HFFc6 (cell line): ENCODE results near the gene PTPN18. TPM values are rescaled to one million over a fixed set of nuclear protein-coding genes. Genes with fewer than 3 reads are reported as not detected.

Experiments used
- DNase-seq: peaks from one replicate; pipeline ENCODE4 v3.0.0-alpha.2; 2018
- H3K27ac Mint-ChIP-seq: 2 replicates; pipeline ENCODE4 v1.8.0; 2020; ENCODE audit warnings: mild to moderate bottlenecking, mixed read lengths
- H3K27me3 Mint-ChIP-seq: 2 replicates; pipeline ENCODE4 v1.8.0; 2021; ENCODE audit warnings: mild to moderate bottlenecking, moderate library complexity, mixed read lengths; ENCODE audit not compliant: insufficient read depth
- H3K36me3 Mint-ChIP-seq: 2 replicates; pipeline ENCODE4 v1.8.0; 2021; ENCODE audit warnings: low read depth, mixed read lengths
- H3K4me1 Mint-ChIP-seq: 2 replicates; pipeline ENCODE4 v1.8.0; 2020; ENCODE audit warnings: low read depth, mixed read lengths
- H3K4me3 Mint-ChIP-seq: 2 replicates; pipeline ENCODE4 v1.8.0; 2020; ENCODE audit warnings: mild to moderate bottlenecking, moderate library complexity, mixed read lengths
- H3K9me3 Mint-ChIP-seq: 2 replicates; pipeline ENCODE4 v1.8.0; 2020; ENCODE audit warnings: mild to moderate bottlenecking, mixed read lengths
- total RNA-seq, 6 experiments: library from RNA; stranded (reverse); fragmentation: NEBNext Ultra II Directional; extraction: Animal tissue kit (Norgen Biotek cat#: 25700); gene quantifications; 2 replicates in 1 of 6; 3 replicates in 5 of 6; pipeline ENCODE4 v1.2.3, GENCODE V29; 2021
- TF ChIP-seq, protein P1 (sequence below): fragments of 200-600 bp; sonication (generic); IDR thresholded peaks from 2 replicates; pipeline ENCODE4 v1.5.0; 2021; ENCODE audit warnings: antibody characterized with exemption, mild to moderate bottlenecking

The PTPN18 gene
- total RNA-seq, 6 experiments from 2014 or later, result 15.5 to 18.9 (median 17.5) TPM

DNA sequence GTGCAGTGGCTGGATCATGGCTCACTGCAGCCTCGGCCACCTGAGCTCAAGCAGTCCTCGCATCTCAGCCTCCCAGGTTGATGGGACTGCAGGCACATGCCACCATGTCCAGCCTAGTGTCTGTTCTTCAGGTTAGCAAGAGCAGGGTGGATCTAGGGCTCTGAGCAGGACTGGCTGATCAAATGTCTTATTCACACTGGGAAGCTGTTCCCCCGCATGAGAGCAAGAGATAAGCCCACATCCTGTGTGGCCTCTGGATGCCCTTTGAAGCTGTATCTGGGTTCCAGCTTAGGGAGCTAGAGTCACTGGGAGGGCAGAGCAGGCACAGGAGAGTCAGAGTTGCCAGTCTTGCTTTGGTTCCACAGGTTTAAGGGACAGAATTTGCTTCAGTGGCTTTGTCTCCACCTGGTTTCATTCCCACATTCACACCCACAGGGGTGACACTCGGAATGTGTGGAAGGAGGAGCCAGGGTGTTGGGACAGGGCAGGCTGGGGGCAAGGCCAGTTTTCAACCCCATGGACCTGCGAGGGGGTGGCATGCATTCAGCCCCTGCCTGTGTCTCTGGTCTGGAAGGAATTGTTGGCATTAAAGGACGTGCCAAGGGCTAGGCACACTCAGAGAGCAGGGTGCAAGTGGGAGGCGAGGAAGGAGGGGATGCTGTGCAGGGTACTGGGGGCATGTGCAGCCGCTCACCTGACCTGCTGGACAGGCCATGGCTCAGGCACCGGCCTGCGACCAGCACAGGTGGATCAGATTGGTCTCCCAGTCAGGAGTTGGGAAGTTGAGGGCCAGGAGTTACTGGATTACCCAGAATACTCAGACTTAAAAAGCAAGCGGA is 24.5 kb downstream of the PTPN18 start:
- DNase-seq, result no peak
- TF ChIP-seq, protein P1, sequence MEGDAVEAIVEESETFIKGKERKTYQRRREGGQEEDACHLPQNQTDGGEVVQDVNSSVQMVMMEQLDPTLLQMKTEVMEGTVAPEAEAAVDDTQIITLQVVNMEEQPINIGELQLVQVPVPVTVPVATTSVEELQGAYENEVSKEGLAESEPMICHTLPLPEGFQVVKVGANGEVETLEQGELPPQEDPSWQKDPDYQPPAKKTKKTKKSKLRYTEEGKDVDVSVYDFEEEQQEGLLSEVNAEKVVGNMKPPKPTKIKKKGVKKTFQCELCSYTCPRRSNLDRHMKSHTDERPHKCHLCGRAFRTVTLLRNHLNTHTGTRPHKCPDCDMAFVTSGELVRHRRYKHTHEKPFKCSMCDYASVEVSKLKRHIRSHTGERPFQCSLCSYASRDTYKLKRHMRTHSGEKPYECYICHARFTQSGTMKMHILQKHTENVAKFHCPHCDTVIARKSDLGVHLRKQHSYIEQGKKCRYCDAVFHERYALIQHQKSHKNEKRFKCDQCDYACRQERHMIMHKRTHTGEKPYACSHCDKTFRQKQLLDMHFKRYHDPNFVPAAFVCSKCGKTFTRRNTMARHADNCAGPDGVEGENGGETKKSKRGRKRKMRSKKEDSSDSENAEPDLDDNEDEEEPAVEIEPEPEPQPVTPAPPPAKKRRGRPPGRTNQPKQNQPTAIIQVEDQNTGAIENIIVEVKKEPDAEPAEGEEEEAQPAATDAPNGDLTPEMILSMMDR, result no peak
- H3K4me1 Mint-ChIP-seq, result peaks cover 12% of the 10 kb centered on the region
- no peak overlapping the region for H3K4me3 Mint-ChIP-seq
- H3K9me3 Mint-ChIP-seq, result no peaks in the 10 kb centered on the region
- peaks cover 25% of the 10 kb centered on the region for H3K36me3 Mint-ChIP-seq
- H3K27ac Mint-ChIP-seq, result no peak overlapping the region; the same call in 1 of the 2 replicates
- H3K27me3 Mint-ChIP-seq, result no peaks in the 10 kb centered on the region

DNA sequence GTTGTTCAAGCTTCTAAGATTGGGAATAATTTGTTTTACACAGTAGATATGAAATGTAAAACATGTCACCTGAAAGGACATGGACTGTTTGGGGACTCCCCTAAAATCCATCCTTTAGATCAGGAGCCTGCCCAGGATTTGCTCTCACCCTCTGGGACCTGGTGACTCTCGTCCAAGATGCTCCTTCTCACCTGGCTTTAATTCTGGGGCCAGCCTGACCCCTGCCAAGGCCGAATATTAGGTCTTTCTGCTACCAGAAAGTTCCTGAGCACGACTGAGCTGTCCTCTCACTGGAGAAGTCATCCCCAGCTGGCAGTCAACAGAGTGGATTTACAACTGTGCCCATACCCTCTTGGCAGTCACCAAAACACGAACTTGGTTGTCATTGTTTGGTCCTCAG is 25.3 kb downstream of the PTPN18 start:
- Mint-ChIP-seq H3K4me3 (no peak overlapping the region), H3K36me3 (peaks cover 18% of the 10 kb centered on the region), H3K9me3 (no peaks in the 10 kb centered on the region), H3K4me1 (peaks cover 4% of the 10 kb centered on the region), H3K27ac (no peak overlapping the region), H3K27me3 (no peaks in the 10 kb centered on the region; the same call in 1 of the 2 replicates)
- TF ChIP-seq, protein P1, result no peak
- no peak for DNase-seq

DNA sequence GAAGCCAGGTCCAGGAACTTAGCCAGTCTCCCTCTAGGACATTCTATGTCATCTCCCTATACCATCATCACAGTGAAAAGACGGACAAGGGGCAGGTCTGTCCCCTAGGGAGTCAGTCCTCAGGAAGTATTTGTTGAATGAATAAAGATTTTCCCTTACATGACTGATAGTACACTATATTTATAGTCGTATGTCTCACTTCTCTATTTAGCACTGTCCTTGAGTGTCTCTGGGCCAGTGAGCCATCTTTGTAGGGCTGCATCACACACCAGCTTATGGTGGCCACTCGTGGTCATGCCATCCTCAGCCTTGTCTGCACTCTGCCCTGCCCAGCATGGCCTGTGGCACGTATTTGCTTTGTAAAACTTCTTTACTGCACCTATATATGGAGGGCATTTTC is 25.8 kb downstream of the PTPN18 start:
- Mint-ChIP-seq H3K9me3 (no peaks in the 10 kb centered on the region), H3K36me3 (peaks cover 17% of the 10 kb centered on the region; the same call in 1 of the 2 replicates), H3K27ac (no peak overlapping the region), H3K4me1 (no peaks in the 10 kb centered on the region; the same call in 1 of the 2 replicates), H3K4me3 (no peak overlapping the region), H3K27me3 (no peaks in the 10 kb centered on the region; the same call in 1 of the 2 replicates)
- TF ChIP-seq, protein P1, result no peak
- no peak for DNase-seq

DNA sequence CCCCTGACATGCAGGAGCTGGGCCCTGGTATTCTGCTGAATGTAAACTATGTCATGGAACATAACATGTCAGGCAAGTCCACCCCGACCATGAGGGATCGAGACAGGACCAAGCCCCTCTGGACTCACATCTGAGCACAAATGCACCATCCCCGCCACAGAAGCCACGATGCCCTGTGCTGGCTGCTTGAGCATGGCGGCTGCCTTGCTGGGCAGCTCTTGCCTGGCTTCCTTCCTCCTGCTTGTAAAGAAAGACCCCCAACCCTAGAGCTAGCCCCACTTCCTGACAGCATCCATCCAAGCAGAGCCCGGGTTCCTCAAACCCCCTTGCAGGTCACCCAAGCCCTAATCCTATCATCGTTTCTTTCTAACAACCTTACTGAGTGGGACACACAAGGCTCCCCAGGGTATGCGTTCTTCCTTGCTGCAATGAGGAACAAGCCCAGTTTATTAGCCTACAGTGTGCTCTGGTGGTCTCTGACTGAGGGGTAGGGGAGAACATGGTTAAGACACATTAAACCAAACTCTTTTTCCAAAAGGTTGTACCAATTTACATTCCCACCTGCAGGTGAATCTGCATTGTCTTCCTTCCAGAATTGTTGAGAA is 26.6 kb downstream of the PTPN18 start:
- Mint-ChIP-seq H3K9me3 (no peaks in the 10 kb centered on the region), H3K27ac (no peak overlapping the region), H3K36me3 (peaks cover 17% of the 10 kb centered on the region; the same call in 1 of the 2 replicates), H3K4me1 (no peaks in the 10 kb centered on the region; the same call in 1 of the 2 replicates), H3K27me3 (no peaks in the 10 kb centered on the region; the same call in 1 of the 2 replicates), H3K4me3 (no peak overlapping the region)
- TF ChIP-seq, protein P1, result no peak
- no peak for DNase-seq

DNA sequence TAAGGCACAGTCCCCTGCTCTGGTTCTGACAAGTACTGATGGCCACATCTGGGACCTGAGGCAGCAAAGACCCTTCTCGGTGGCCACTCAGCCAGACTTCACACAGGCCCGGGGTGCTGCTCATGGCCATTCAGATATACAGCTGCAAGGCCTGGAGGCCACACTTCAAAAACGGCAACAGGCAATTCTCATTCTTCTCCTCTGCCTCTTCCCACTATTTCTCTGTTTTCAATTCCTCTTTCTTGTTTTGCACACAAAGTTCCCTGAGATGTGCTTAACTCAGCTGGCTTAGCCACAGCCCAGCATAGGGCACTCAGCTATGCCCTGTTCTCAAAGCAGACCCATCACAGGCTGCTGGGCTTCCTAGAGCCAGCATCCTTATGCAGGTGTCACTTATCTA is 29.9 kb downstream of the PTPN18 start:
- peaks cover under 1% of the 10 kb centered on the region for H3K4me1 Mint-ChIP-seq
- H3K27me3 Mint-ChIP-seq, result no peaks in the 10 kb centered on the region; the same call in 1 of the 2 replicates
- no peak for DNase-seq
- no peak overlapping the region for H3K27ac Mint-ChIP-seq
- TF ChIP-seq, protein P1, result no peak
- H3K36me3 Mint-ChIP-seq, result peaks cover 12% of the 10 kb centered on the region; the same call in 1 of the 2 replicates
- H3K4me3 Mint-ChIP-seq, result no peak overlapping the region
- H3K9me3 Mint-ChIP-seq, result no peaks in the 10 kb centered on the region
